H1 (cell line): ENCODE data around the gene THRB. TPM values are rescaled to one million over a fixed set of nuclear protein-coding genes. Genes with fewer than 3 reads are reported as not detected.

Experiments used
- ATF2 ChIP-seq: IDR thresholded peaks from 2 replicates; pipeline ENCODE4 v1.6.1; 2012; ENCODE audit warnings: low read length, inconsistent platforms
- BACH1 ChIP-seq: IDR thresholded peaks from 2 replicates; pipeline ENCODE4 v1.6.1; 2012; ENCODE audit warnings: low read length, improper control_type of control experiment
- CHD7 ChIP-seq: fragments of 300-600 bp; sonication (generic); IDR thresholded peaks from 2 replicates; pipeline ENCODE4 v1.7.1; 2012; ENCODE audit warnings: low read length, moderate library complexity, mild to moderate bottlenecking, inconsistent platforms; ENCODE audit not compliant: insufficient replicate concordance
- CREB1 ChIP-seq: IDR thresholded peaks from 2 replicates; pipeline ENCODE4 v1.6.1; 2012; ENCODE audit warnings: inconsistent platforms
- HDAC6 ChIP-seq: IDR thresholded peaks from one replicate; pipeline ENCODE4 v1.7.1; 2012; ENCODE audit warnings: low read depth, mild to moderate bottlenecking, inconsistent platforms, low read length, moderate library complexity
- JUND ChIP-seq: IDR thresholded peaks from 2 replicates; pipeline ENCODE4 v1.6.1; 2011; ENCODE audit warnings: mild to moderate bottlenecking, improper control_type of control experiment, low read length
- PHF8 ChIP-seq: fragments of 200-600 bp; sonication (generic); conservative IDR thresholded peaks from 2 replicates; pipeline ENCODE4 v1.7.1; 2012; ENCODE audit warnings: low read depth, mild to moderate bottlenecking, inconsistent platforms, low read length, moderate library complexity
- SUZ12 ChIP-seq: fragments of 200-600 bp; sonication (generic); IDR thresholded peaks from 2 replicates; pipeline ENCODE4 v1.6.1; 2012; ENCODE audit warnings: mild to moderate bottlenecking, inconsistent platforms, low read length, moderate library complexity, mixed read lengths
- TAF7 ChIP-seq: optimal IDR thresholded peaks from 2 replicates; pipeline ENCODE3; 2011; ENCODE audit warnings: low read depth, mild to moderate bottlenecking, inconsistent platforms, low read length, moderate library complexity, borderline replicate concordance
- TEAD4 ChIP-seq: IDR thresholded peaks from 2 replicates; pipeline ENCODE4 v1.6.1; 2012; ENCODE audit warnings: low read depth, low read length, inconsistent platforms, mixed read lengths
- ZNF274 ChIP-seq: IDR thresholded peaks from 2 replicates; pipeline ENCODE4 v1.7.0; 2012; ENCODE audit warnings: low read length, borderline replicate concordance; ENCODE audit errors: extremely low read depth
- polyA plus RNA-seq, 7 experiments: library from polyadenylated mRNA; depleted of rRNA in 3 of 7; stranded (reverse) in 5 of 7; unstranded in 2 of 7; fragments of >200 nt in 5 of 7; fragments of 200-250 nt in 2 of 7; gene quantifications; 1 replicate in 5 of 7; 2 replicates in 1 of 7; 4 replicates in 1 of 7; pipeline versions ENCODE4 v1.2.1 to v1.2.3, GENCODE V29; 2011 to 2013; ENCODE audit warnings: missing spikeins in 2 of 7, mixed read lengths in 2 of 7
- total RNA-seq: library from RNA; stranded (reverse); fragmentation: NEBNext Ultra II Directional; extraction: Animal tissue kit (Norgen Biotek cat#: 25700); gene quantifications from 2 replicates; pipeline ENCODE4 v1.2.1, GENCODE V29; 2021

Gene THRB
- total and polyA plus RNA-seq, 2 of the 8 experiments (the other 6 are each of a cell fraction or from before 2014, with no cell fraction given) = 0.98 to 3.9 TPM

- TF ChIP-seq CHD7 = no peak
- TF ChIP-seq PHF8 = no peak
- TF ChIP-seq CREB1 = peak; percentile 42
- TF ChIP-seq JUND = 0 out of 2 replicates have a peak, but pooled peaks have one; percentile 23
- TF ChIP-seq TEAD4 = no peak
- TF ChIP-seq ZNF274 = no peak
- no peak for TF ChIP-seq TAF7
- TF ChIP-seq HDAC6 = no peak
- no peak for TF ChIP-seq BACH1
- no peak for TF ChIP-seq SUZ12
- peak; percentile 69; the same call in 1 of the 2 replicates for TF ChIP-seq ATF2
These were observed 3.7 kb upstream of the THRB start (continued) for GRCh38 chr3:24498391-24498790.
